K562 (cell line): Measurements from ENCODE around the gene PHACTR3. TPM values are rescaled to one million over a fixed set of nuclear protein-coding genes. Genes with fewer than 3 reads are reported as not detected.

Source experiments
- ATAC-seq: fragments of 200-7000 bp; cut with Tn5 transposase; 3 replicates; pipeline ENCODE4 v1.9.1; 2020; ENCODE audit warnings: moderate library complexity
- BruUV-seq: library from RNA; stranded (reverse); fragments of 400-500 nt; replicated peaks from 2 replicates; lab custom pipeline; 2021; lab: Mats Ljungman, UMichigan
- CTCF ChIA-PET: fragments of 300-600 bp; formaldehyde crosslinking; extraction: SDS; loops from one replicate; lab custom pipeline; 2021; ENCODE audit warnings: low intra/inter-chr PET ratio; lab: Yijun Ruan, JAX
- POLR2A ChIA-PET: fragments of 300-600, 350-650 bp; sonication (Branson Sonifier 250); formaldehyde crosslinking; extraction: SDS; loops from one replicate; lab custom pipeline; 2021; ENCODE audit warnings: antibody characterized with exemption, inconsistent platforms; lab: Yijun Ruan, JAX
- DNase-seq, 4 experiments: peaks; one replicate each; pipeline versions ENCODE4 v3.0.0 to v3.0.0-alpha.2; 2011 to 2018; ENCODE audit warnings: low spot score in 3 of 4, mixed read lengths in 3 of 4; ENCODE audit errors: extremely low read depth in 1 of 4
- FAIRE-seq: peaks from 2 replicates; lab custom pipeline; 2011; peaks lifted over from hg19 to GRCh38; lab: Jason Lieb, UNC
- H2AFZ ChIP-seq: 2 replicates; pipeline ENCODE4 v1.6.0; 2011; ENCODE audit warnings: low read depth, low read length, control low read depth, inconsistent platforms
- H3K27ac ChIP-seq: fragments of 200-600 bp; 3 replicates; pipeline ENCODE4 v1.8.0; 2011; ENCODE audit warnings: low read depth, mild to moderate bottlenecking, control low read depth, inconsistent platforms, low read length, moderate library complexity, mixed read lengths; ENCODE audit errors: extremely low read depth
- H3K27me3 ChIP-seq, 2 experiments: fragments of 300-600 bp in 1 of 2; 2 replicates in 1 of 2; 3 replicates in 1 of 2; pipeline versions ENCODE4 v1.6.0 to v1.8.0; 2011; ENCODE audit warnings: inconsistent platforms in 2 of 2, low read length in 2 of 2, mild to moderate bottlenecking in 1 of 2, mixed read lengths in 1 of 2, moderate library complexity in 1 of 2; ENCODE audit not compliant: control insufficient read depth in 2 of 2, insufficient read depth in 2 of 2
- H3K36me3 ChIP-seq: fragments of 300-600 bp; 3 replicates; pipeline ENCODE4 v1.8.0; 2011; ENCODE audit warnings: mild to moderate bottlenecking, low read length, inconsistent platforms; ENCODE audit not compliant: control insufficient read depth, insufficient read depth
- H3K4me1 ChIP-seq, 2 experiments: fragments of 200-600 bp in 1 of 2; replicated peaks in 1 of 2; 2 replicates in 1 of 2; 3 replicates in 1 of 2; pipeline versions ENCODE4 v1.5.1 to v1.8.0; 2011; ENCODE audit warnings: inconsistent platforms in 2 of 2, low read length in 2 of 2, mild to moderate bottlenecking in 1 of 2, mixed read lengths in 1 of 2, moderate library complexity in 1 of 2; ENCODE audit not compliant: control insufficient read depth in 2 of 2, insufficient read depth in 2 of 2
- H3K4me2 ChIP-seq: 2 replicates; pipeline ENCODE4 v1.6.1; 2011; ENCODE audit warnings: low read length, control low read depth, inconsistent platforms, mixed read lengths; ENCODE audit not compliant: insufficient read depth
- H3K4me3 ChIP-seq: fragments of 200-600 bp; sonication (generic), shearing (Covaris generic); 2 replicates; pipeline ENCODE4 v1.5.1; 2016; ENCODE audit warnings: control low read depth, inconsistent platforms
- H3K79me2 ChIP-seq: fragments of 200-600 bp; 3 replicates; pipeline ENCODE4 v1.8.0; 2011; ENCODE audit warnings: low read length, inconsistent platforms; ENCODE audit not compliant: control insufficient read depth, insufficient read depth
- H3K9ac ChIP-seq, 2 experiments: 2 replicates each; pipeline versions ENCODE4 v1.6.0 to v1.6.1; 2011; ENCODE audit warnings: low read depth in 2 of 2, low read length in 2 of 2, control low read depth in 1 of 2, inconsistent platforms in 1 of 2, mild to moderate bottlenecking in 1 of 2, mixed read lengths in 1 of 2; ENCODE audit not compliant: insufficient read depth in 1 of 2
- H3K9me1 ChIP-seq: one replicate; pipeline ENCODE4 v1.6.0; 2011; ENCODE audit warnings: inconsistent platforms, mild to moderate bottlenecking, low read length, moderate library complexity; ENCODE audit not compliant: control insufficient read depth, insufficient read depth
- H3K9me3 ChIP-seq: replicated peaks from 2 replicates; pipeline ENCODE4 v1.5.1; 2011; ENCODE audit warnings: low read depth, low read length, inconsistent platforms; ENCODE audit not compliant: control insufficient read depth, insufficient read depth
- H4K20me1 ChIP-seq: replicated peaks from 2 replicates; pipeline ENCODE4 v1.6.1; 2011; ENCODE audit warnings: low read length, inconsistent platforms, mixed read lengths; ENCODE audit not compliant: control insufficient read depth, insufficient read depth
- CBFA2T2 ChIP-seq: fragments of 450-650 bp; conservative IDR thresholded peaks from 2 replicates; pipeline ENCODE4 v1.6.1; 2017; ENCODE audit warnings: mild to moderate bottlenecking
- CC2D1A ChIP-seq: fragments of 450-650 bp; IDR thresholded peaks from 2 replicates; pipeline ENCODE4 v1.6.1; 2017; ENCODE audit warnings: mild to moderate bottlenecking
- FOXJ2 ChIP-seq: fragments of 200-800 bp; sonication (Bioruptor generic); IDR thresholded peaks from 2 replicates; pipeline ENCODE4 v1.6.1; 2016; ENCODE audit warnings: missing genetic modification characterization, missing compliant biosample characterization
- FOXK2 ChIP-seq, 2 experiments: fragments of 450-650 bp; IDR thresholded peaks in 1 of 2; conservative IDR thresholded peaks in 1 of 2; 2 replicates each; pipeline ENCODE4 v1.6.1; 2016; ENCODE audit warnings: low read depth in 2 of 2, mild to moderate bottlenecking in 1 of 2
- POLR2B ChIP-seq: fragments of 450-650 bp; IDR thresholded peaks from 2 replicates; pipeline ENCODE4 v1.6.1; 2018; ENCODE audit warnings: low read depth; ENCODE audit not compliant: partially characterized antibody
- POLR2G ChIP-seq: fragments of 200-400 bp; formaldehyde crosslinking; IDR thresholded peaks from 2 replicates; pipeline ENCODE4 v1.6.1; 2017; ENCODE audit warnings: low read depth, mild to moderate bottlenecking, antibody characterized with exemption, low read length, moderate library complexity
- SMAD3 ChIP-seq: fragments of 450-650 bp; formaldehyde crosslinking; conservative IDR thresholded peaks from 2 replicates; pipeline ENCODE4 v1.4.0; 2020; ENCODE audit warnings: mild to moderate bottlenecking
- SMARCA4 ChIP-seq: fragments of 450-650 bp; IDR thresholded peaks from 2 replicates; pipeline ENCODE4 v1.6.1; 2016
- SP1 ChIP-seq: sonication (generic); formaldehyde crosslinking; IDR thresholded peaks from 2 replicates; pipeline ENCODE4 v1.8.1; 2022; ENCODE audit warnings: mild to moderate bottlenecking, missing genetic modification reagents
- THRAP3 ChIP-seq: fragments of 450-650 bp; IDR thresholded peaks from 2 replicates; pipeline ENCODE4 v1.6.1; 2016; ENCODE audit warnings: mild to moderate bottlenecking, inconsistent platforms, borderline replicate concordance
- ZFP30 ChIP-seq: fragments of 250-450 bp; sonication (Bioruptor Pico); IDR thresholded peaks from 2 replicates; pipeline ENCODE4 v1.8.0; 2022; ENCODE audit warnings: moderate library complexity, mild to moderate bottlenecking, inconsistent platforms, borderline replicate concordance
- ZFP36 ChIP-seq: fragments of 150-350 bp; IDR thresholded peaks from 2 replicates; pipeline ENCODE4 v1.6.1; 2018; ENCODE audit warnings: low read length, low read depth; ENCODE audit not compliant: partially characterized antibody
- ZKSCAN3 ChIP-seq: fragments of 250-450 bp; sonication (Bioruptor Pico); IDR thresholded peaks from 2 replicates; pipeline ENCODE4 v1.4.0; 2020
- WGBS: fragments of 100-300 bp; shearing (Covaris generic); methylation state at CpG from one replicate; pipeline ENCODE4 v1.1.6; 2016; ENCODE audit warnings: low coverage, mixed read lengths; ENCODE audit not compliant: insufficient coverage; ENCODE audit errors: missing lambda C conversion rate; 5-methylcytosine and 5-hydroxymethylcytosine counted together
- in situ Hi-C: fragments of 300-500 bp; cut with MboI; formaldehyde crosslinking; loops from 4 replicates; pipeline ENCODE4 v1.15.0; 2018; ENCODE audit warnings: inconsistent platforms, mixed read lengths
- intact Hi-C: fragments of 100-400 bp; cut with micrococcal nuclease; formaldehyde crosslinking; loops from 2 replicates; pipeline ENCODE4 v1.14.2; 2022
- polyA plus RNA-seq, 8 experiments: library from polyadenylated mRNA; depleted of rRNA in 4 of 8; stranded (reverse) in 5 of 8; unstranded in 3 of 8; fragments of >200 nt; fragmentation: Nextera tagmentation in 2 of 8; fragmentation: Illumina TruSeq in 1 of 8; extraction: Ambion mirVana in 2 of 8; extraction: Trizol in 1 of 8; gene quantifications; 2 replicates each; pipeline versions ENCODE4 v1.2.1 to v1.2.3, GENCODE V29; 2011 to 2014; ENCODE audit warnings: inconsistent platforms in 1 of 8, missing spikeins in 1 of 8
- total RNA-seq, 7 experiments: library from RNA; depleted of rRNA in 6 of 7; stranded (reverse); fragments of >200 nt in 6 of 7; fragmentation: Illumina TruSeq in 2 of 7; extraction: Trizol in 2 of 7; gene quantifications; 2 replicates each; pipeline versions ENCODE4 v1.2.1 to v1.2.3, GENCODE V29; 2011 to 2021; ENCODE audit warnings: low replicate concordance in 1 of 7
- TF ChIP-seq, protein P1 (sequence below): sonication (generic); formaldehyde crosslinking; IDR thresholded peaks from 2 replicates; pipeline ENCODE4 v1.8.1; 2023; ENCODE audit warnings: mild to moderate bottlenecking, missing genetic modification reagents
- TF ChIP-seq, protein P2 (sequence below): fragments of 250-450 bp; sonication (Bioruptor Pico); IDR thresholded peaks from 2 replicates; pipeline ENCODE4 v1.4.0; 2020; ENCODE audit warnings: mild to moderate bottlenecking, moderate library complexity, borderline replicate concordance
- TF ChIP-seq, protein P3 (sequence below): fragments of 250-450 bp; sonication (Bioruptor Pico); IDR thresholded peaks from 2 replicates; pipeline ENCODE4 v1.4.0; 2020; ENCODE audit warnings: mild to moderate bottlenecking

PHACTR3 gene
- total and polyA plus RNA-seq, 9 of the 15 experiments (the other 6 are each of a cell fraction or from before 2014, with no cell fraction given): not detected

DNA sequence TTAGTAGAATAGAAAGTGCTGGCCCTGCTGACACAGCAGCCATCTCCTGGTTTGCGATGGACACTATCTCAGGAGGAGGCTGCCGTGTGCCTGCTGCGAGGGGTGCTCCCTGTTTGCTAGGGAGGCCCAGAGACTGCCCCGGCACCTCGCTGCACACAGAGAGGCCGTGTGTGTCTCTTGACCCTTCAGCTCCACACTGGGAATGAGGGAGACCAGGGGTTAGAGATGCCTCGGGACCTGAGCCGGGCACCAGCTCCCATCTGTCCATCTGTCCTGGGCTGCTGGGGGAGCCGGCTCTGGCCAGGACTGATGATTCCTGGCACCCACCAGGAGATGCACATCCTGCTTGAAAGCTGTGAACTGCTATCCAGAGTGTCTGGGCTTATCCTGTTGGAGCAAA lies 18.2 kb downstream of the PHACTR3 start:
- Histone ChIP-seq H3K9me3 (no peaks in the 10 kb centered on the region), H3K9ac (no peak overlapping the region; a peak in 1 of 4 replicates), H2AFZ (no peak overlapping the region), H3K9me1 (no peaks in the 10 kb centered on the region), H3K4me3 (no peak overlapping the region), H3K4me1 (no peaks in the 10 kb centered on the region), H3K27ac (no peak overlapping the region), H3K79me2 (no peaks in the 10 kb centered on the region), H4K20me1 (no peaks in the 10 kb centered on the region; the same call in 1 of the 2 replicates), H3K27me3 (peaks cover 0 to 19% of the 10 kb centered on the region in 2 experiments; a peak in 2 of 5 replicates), H3K4me2 (no peak overlapping the region), H3K36me3 (no peaks in the 10 kb centered on the region)
- no peak for ATAC-seq
- in situ Hi-C loops (no loop called here), intact Hi-C loops (no loop called here)
- no peak for FAIRE-seq
- no TSS peak for BruUV-seq
- POLR2A ChIA-PET: interaction anchor here (0.8 kb wide), 1 partner anchor 9 kb away, joined by 4 read pairs; no protein-coding TSS in a partner anchor
- 0% methylated on average over 9 of the region's 9 CpGs for WGBS
- CTCF ChIA-PET: no interaction called here
- no peak for DNase-seq
- TF ChIP-seq FOXK2 (conservative IDR thresholded peaks at IDR 0.05 in 1 of 2, IDR thresholded peaks at IDR 0.05 in 1 of 2; ENCODE audit: low read depth in 2 of 2): no peak
- TF ChIP-seq, protein P1, sequence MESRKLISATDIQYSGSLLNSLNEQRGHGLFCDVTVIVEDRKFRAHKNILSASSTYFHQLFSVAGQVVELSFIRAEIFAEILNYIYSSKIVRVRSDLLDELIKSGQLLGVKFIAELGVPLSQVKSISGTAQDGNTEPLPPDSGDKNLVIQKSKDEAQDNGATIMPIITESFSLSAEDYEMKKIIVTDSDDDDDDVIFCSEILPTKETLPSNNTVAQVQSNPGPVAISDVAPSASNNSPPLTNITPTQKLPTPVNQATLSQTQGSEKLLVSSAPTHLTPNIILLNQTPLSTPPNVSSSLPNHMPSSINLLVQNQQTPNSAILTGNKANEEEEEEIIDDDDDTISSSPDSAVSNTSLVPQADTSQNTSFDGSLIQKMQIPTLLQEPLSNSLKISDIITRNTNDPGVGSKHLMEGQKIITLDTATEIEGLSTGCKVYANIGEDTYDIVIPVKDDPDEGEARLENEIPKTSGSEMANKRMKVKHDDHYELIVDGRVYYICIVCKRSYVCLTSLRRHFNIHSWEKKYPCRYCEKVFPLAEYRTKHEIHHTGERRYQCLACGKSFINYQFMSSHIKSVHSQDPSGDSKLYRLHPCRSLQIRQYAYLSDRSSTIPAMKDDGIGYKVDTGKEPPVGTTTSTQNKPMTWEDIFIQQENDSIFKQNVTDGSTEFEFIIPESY (CRISPR knock-in tag): no peak
- TF ChIP-seq SMARCA4: no peak
- no peak for TF ChIP-seq FOXJ2 (tag)
- TF ChIP-seq CC2D1A: no peak
- TF ChIP-seq CBFA2T2: no peak
- TF ChIP-seq SMAD3 (CRISPR knock-in tag): no peak
- no peak for TF ChIP-seq POLR2G
- TF ChIP-seq, protein P2, sequence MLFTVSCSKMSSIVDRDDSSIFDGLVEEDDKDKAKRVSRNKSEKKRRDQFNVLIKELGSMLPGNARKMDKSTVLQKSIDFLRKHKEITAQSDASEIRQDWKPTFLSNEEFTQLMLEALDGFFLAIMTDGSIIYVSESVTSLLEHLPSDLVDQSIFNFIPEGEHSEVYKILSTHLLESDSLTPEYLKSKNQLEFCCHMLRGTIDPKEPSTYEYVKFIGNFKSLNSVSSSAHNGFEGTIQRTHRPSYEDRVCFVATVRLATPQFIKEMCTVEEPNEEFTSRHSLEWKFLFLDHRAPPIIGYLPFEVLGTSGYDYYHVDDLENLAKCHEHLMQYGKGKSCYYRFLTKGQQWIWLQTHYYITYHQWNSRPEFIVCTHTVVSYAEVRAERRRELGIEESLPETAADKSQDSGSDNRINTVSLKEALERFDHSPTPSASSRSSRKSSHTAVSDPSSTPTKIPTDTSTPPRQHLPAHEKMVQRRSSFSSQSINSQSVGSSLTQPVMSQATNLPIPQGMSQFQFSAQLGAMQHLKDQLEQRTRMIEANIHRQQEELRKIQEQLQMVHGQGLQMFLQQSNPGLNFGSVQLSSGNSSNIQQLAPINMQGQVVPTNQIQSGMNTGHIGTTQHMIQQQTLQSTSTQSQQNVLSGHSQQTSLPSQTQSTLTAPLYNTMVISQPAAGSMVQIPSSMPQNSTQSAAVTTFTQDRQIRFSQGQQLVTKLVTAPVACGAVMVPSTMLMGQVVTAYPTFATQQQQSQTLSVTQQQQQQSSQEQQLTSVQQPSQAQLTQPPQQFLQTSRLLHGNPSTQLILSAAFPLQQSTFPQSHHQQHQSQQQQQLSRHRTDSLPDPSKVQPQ (CRISPR knock-in tag): no peak
- no peak for TF ChIP-seq ZFP36
- no peak for TF ChIP-seq POLR2B
- TF ChIP-seq, protein P3, sequence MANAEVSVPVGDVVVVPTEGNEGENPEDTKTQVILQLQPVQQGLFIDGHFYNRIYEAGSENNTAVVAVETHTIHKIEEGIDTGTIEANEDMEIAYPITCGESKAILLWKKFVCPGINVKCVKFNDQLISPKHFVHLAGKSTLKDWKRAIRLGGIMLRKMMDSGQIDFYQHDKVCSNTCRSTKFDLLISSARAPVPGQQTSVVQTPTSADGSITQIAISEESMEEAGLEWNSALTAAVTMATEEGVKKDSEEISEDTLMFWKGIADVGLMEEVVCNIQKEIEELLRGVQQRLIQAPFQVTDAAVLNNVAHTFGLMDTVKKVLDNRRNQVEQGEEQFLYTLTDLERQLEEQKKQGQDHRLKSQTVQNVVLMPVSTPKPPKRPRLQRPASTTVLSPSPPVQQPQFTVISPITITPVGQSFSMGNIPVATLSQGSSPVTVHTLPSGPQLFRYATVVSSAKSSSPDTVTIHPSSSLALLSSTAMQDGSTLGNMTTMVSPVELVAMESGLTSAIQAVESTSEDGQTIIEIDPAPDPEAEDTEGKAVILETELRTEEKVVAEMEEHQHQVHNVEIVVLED: no peak
- TF ChIP-seq SP1 (CRISPR knock-in tag): no peak
- no peak for TF ChIP-seq ZFP30
- no peak for TF ChIP-seq ZKSCAN3 (CRISPR knock-in tag)
- TF ChIP-seq THRAP3: no peak
